ENCODE results near the gene ADD3.

ADD3 gene

DNA sequence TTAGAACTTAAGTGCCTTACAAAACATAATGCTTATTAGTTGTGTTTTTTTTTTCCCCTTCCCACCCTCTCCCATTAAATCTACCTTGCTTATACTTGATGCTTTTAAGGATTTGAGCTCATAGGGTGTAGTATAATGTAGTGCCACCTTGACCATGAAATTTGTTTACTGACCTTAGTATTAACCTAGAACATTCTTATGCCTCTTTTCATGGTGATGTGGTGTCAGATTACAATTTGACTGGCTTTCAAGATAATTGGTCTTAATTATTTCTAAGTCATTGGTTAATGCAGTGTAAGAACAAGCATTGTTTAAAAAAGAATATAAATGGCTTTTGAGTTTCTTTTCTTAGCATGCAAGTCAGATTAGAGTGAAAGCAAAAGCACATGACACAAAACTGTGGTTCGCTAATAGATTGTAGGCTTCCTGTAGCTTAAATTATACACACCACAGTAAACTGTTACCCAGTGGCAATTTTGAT, 61.8 kb downstream of the ADD3 start (continued):
- peak; percentile 71 for TF ChIP-seq SP7 (tag by site-specific recombination; IDR thresholded peaks at IDR 0.05)
- peak; percentile 50; the same call in 1 of the 2 replicates for TF ChIP-seq OVOL3 (tag by site-specific recombination; IDR thresholded peaks at IDR 0.05)
- TF ChIP-seq ZNF623 (tag by site-specific recombination; IDR thresholded peaks at IDR 0.05), result no peak
- TF ChIP-seq, protein P1, sequence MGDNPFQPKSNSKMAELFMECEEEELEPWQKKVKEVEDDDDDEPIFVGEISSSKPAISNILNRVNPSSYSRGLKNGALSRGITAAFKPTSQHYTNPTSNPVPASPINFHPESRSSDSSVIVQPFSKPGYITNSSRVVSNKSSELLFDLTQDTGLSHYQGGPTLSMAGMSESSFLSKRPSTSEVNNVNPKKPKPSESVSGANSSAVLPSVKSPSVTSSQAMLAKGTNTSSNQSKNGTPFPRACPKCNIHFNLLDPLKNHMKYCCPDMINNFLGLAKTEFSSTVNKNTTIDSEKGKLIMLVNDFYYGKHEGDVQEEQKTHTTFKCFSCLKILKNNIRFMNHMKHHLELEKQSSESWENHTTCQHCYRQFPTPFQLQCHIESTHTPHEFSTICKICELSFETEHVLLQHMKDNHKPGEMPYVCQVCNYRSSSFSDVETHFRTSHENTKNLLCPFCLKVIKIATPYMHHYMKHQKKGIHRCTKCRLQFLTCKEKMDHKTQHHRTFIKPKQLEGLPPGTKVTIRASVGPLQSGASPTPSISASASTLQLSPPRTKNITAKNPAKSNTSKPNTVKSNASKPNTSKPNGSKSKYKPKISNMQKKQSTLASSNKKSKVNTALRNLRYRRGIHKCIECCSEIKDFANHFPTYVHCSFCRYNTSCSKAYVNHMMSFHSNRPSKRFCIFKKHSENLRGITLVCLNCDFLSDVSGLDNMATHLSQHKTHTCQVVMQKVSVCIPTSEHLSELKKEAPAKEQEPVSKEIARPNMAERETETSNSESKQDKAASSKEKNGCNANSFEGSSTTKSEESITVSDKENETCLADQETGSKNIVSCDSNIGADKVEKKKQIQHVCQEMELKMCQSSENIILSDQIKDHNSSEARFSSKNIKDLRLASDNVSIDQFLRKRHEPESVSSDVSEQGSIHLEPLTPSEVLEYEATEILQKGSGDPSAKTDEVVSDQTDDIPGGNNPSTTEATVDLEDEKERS (tag by site-specific recombination; IDR thresholded peaks at IDR 0.05), result no peak
- no peak for TF ChIP-seq ZNF138 (tag by site-specific recombination; IDR thresholded peaks at IDR 0.05; ENCODE audit: borderline replicate concordance)
- TF ChIP-seq ZNF433 (tag by site-specific recombination; IDR thresholded peaks at IDR 0.05; ENCODE audit: low read depth), result no peak
- TF ChIP-seq KLF7 (tag by site-specific recombination; IDR thresholded peaks at IDR 0.05; ENCODE audit: borderline replicate concordance), result peak; percentile 45; the same call in 1 of the 2 replicates
- TF ChIP-seq EGR2 (tag by site-specific recombination; IDR thresholded peaks at IDR 0.05; ENCODE audit: low read depth), result no peak
- TF ChIP-seq, protein P2, sequence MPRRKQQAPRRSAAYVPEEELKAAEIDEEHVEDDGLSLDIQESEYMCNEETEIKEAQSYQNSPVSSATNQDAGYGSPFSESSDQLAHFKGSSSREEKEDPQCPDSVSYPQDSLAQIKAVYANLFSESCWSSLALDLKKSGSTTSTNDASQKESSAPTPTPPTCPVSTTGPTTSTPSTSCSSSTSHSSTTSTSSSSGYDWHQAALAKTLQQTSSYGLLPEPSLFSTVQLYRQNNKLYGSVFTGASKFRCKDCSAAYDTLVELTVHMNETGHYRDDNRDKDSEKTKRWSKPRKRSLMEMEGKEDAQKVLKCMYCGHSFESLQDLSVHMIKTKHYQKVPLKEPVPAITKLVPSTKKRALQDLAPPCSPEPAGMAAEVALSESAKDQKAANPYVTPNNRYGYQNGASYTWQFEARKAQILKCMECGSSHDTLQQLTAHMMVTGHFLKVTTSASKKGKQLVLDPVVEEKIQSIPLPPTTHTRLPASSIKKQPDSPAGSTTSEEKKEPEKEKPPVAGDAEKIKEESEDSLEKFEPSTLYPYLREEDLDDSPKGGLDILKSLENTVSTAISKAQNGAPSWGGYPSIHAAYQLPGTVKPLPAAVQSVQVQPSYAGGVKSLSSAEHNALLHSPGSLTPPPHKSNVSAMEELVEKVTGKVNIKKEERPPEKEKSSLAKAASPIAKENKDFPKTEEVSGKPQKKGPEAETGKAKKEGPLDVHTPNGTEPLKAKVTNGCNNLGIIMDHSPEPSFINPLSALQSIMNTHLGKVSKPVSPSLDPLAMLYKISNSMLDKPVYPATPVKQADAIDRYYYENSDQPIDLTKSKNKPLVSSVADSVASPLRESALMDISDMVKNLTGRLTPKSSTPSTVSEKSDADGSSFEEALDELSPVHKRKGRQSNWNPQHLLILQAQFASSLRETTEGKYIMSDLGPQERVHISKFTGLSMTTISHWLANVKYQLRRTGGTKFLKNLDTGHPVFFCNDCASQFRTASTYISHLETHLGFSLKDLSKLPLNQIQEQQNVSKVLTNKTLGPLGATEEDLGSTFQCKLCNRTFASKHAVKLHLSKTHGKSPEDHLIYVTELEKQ (tag by site-specific recombination; IDR thresholded peaks at IDR 0.05; ENCODE audit: borderline replicate concordance), result peak; percentile 89; the same call in 1 of the 2 replicates
- TF ChIP-seq, protein P3, sequence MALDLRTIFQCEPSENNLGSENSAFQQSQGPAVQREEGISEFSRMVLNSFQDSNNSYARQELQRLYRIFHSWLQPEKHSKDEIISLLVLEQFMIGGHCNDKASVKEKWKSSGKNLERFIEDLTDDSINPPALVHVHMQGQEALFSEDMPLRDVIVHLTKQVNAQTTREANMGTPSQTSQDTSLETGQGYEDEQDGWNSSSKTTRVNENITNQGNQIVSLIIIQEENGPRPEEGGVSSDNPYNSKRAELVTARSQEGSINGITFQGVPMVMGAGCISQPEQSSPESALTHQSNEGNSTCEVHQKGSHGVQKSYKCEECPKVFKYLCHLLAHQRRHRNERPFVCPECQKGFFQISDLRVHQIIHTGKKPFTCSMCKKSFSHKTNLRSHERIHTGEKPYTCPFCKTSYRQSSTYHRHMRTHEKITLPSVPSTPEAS (tag by site-specific recombination; IDR thresholded peaks at IDR 0.05), result peak; percentile 11; the same call in 1 of the 2 replicates
- TF ChIP-seq BCL11B (tag by site-specific recombination; IDR thresholded peaks at IDR 0.05; ENCODE audit: low read depth), result no peak
- no peak for TF ChIP-seq ZNF335 (tag by site-specific recombination; conservative IDR thresholded peaks at IDR 0.05)
- peak; percentile 82; the same call in 1 of the 2 replicates for TF ChIP-seq ZSCAN23 (tag by site-specific recombination; IDR thresholded peaks at IDR 0.05)
- no peak for TF ChIP-seq SETDB1 (IDR thresholded peaks at IDR 0.05; ENCODE audit: insufficient read length, low read length)
- no peak for TF ChIP-seq ZBTB20 (tag by site-specific recombination; IDR thresholded peaks at IDR 0.05)
- TF ChIP-seq ZNF548 (tag by site-specific recombination; IDR thresholded peaks at IDR 0.05), result no peak
- no peak for TF ChIP-seq ZNF223 (tag by site-specific recombination; IDR thresholded peaks at IDR 0.05)
- TF ChIP-seq GLI4 (tag by site-specific recombination; IDR thresholded peaks at IDR 0.05), result no peak; the same call in 1 of the 2 replicates
- no peak for TF ChIP-seq ZNF473 (tag by site-specific recombination; IDR thresholded peaks at IDR 0.05)
- peak; percentile 69; the same call in 1 of the 2 replicates for TF ChIP-seq ZNF580 (tag by site-specific recombination; IDR thresholded peaks at IDR 0.05)
- no peak for TF ChIP-seq ZNF621 (tag by site-specific recombination; IDR thresholded peaks at IDR 0.05)
- TF ChIP-seq, protein P4, sequence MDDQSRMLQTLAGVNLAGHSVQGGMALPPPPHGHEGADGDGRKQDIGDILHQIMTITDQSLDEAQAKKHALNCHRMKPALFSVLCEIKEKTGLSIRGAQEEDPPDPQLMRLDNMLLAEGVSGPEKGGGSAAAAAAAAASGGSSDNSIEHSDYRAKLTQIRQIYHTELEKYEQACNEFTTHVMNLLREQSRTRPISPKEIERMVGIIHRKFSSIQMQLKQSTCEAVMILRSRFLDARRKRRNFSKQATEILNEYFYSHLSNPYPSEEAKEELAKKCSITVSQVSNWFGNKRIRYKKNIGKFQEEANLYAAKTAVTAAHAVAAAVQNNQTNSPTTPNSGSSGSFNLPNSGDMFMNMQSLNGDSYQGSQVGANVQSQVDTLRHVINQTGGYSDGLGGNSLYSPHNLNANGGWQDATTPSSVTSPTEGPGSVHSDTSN (CRISPR knock-in tag; IDR thresholded peaks at IDR 0.05), result no peak
- no peak for TF ChIP-seq ZSCAN16 (tag by site-specific recombination; IDR thresholded peaks at IDR 0.05)
- no peak for TF ChIP-seq ZSCAN30 (tag by site-specific recombination; IDR thresholded peaks at IDR 0.05)
- no peak for TF ChIP-seq ZNF302 (tag by site-specific recombination; IDR thresholded peaks at IDR 0.05; ENCODE audit: low read depth)
- TF ChIP-seq ZBTB48 (tag by site-specific recombination; IDR thresholded peaks at IDR 0.05), result no peak
- TF ChIP-seq INSM2 (tag by site-specific recombination; IDR thresholded peaks at IDR 0.05), result peak; percentile 94
- no peak for TF ChIP-seq ZNF600 (tag by site-specific recombination; IDR thresholded peaks at IDR 0.05)
- no peak for TF ChIP-seq ZNF184 (tag by site-specific recombination; IDR thresholded peaks at IDR 0.05)
- no peak for TF ChIP-seq ZNF175 (tag by site-specific recombination; IDR thresholded peaks at IDR 0.05)
- TF ChIP-seq ZNF354C (tag by site-specific recombination; IDR thresholded peaks at IDR 0.05; ENCODE audit: borderline replicate concordance, low read depth), result no peak

Measured in HEK293 (cell line).